ENCODE measurements around the gene TBC1D5. TPM values are rescaled to one million over a fixed set of nuclear protein-coding genes. Genes with fewer than 3 reads are reported as not detected.

TBC1D5 gene
- total RNA-seq, 2 experiments from 2014 or later, result 40.9 to 41.0 TPM

- POLR2A ChIA-PET, result no interaction called here
These were observed 403.3 kb downstream of the TBC1D5 start for GRCh38 chr3:17339132-17339575.

DNA sequence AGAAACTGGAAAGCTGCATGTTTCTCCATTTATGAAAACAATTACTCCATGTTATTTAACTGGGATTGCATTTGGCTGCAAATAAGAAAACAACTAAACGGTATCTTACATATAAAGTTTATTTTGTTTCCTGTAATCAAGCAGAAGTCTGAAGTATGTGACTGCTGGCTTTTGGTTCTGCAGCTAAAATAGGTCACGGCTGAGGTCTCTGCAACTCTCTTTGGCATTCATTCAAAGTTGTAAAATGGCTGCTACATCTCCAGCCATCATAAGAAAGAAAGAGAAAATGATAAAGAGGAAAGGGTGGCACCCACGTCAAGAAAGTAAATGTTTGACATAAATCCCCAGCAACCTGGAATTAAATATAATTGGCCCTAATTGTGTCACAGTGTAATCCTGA is 406.1 kb downstream of the TBC1D5 start:
- POLR2A ChIA-PET, result no interaction called here
- CTCF ChIA-PET, result no interaction called here

More at GRCh38 chr3:17339132-17339575, 403.3 kb downstream of the TBC1D5 start:
- CTCF ChIA-PET, result no interaction called here

DNA sequence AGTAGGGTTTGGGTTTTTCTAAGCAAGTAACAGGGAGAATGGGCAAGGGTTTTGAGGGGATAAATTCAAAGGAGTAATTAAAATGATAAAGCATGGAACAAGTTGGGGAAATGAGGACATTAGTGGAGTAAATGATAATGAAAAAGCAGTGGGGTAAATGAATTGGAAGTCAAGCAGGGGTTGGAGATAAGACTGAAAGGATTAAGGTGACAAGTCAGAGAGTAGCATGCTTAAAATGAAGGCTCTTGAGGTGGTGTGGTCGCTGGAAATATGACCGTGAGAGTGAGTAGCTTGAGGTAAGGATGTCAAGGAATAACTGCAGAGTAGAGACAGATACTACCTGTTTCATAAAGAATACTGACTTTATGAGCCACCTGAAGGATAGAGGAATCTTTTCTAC is 408.5 kb downstream of the TBC1D5 start:
- CTCF ChIA-PET, result no interaction called here

DNA sequence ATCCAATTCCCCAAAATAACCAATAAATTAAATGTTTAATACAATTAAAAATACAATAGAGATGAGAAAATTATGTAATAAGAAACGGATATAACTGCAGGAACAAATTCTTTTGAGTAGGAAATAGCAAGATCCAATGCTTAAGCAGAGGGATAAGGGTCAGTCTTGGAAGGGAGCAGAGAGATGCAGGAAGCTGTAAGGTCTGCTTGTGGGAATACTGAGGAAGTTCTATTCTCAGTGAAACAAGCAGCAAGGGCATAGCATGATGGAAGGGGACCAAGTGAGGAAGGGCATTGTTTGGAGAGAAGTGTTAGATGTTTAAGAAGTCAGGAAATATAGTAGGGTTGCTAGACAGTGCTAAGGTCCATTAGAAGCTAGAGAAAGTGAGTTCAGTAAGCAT is 409.0 kb downstream of the TBC1D5 start:
- POLR2A ChIA-PET, result no interaction called here

More for the DNA sequence above, 408.5 kb downstream of the TBC1D5 start:
- POLR2A ChIA-PET, result no interaction called here

GRCh38 chr3:17330660-17331059 is 411.8 kb downstream of the TBC1D5 start:
- ChIA-PET CTCF (no interaction called here), POLR2A (no interaction called here)

More for the DNA sequence above, 409.0 kb downstream of the TBC1D5 start:
- CTCF ChIA-PET, result no interaction called here

DNA sequence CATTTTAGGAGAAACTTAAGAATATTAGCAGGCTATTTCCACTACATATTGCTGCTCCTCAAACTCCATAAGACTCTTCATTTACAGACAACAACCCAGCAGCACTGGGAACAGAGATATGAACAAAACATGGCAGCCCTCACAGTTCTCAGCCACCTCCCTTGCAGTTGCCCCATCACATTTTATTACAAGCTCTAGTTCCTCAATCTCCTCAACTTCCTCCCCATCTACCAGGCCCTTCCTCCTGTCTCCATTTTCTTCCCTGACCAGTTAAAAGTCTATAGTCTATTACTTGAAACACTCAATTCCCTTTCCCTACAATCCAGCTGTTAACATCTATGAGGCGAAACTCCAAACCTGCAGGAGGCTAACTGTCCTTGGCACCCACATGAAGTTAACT is 412.5 kb downstream of the TBC1D5 start:
- POLR2A ChIA-PET, result no interaction called here

GRCh38 chr3:17322106-17322793 is 420.2 kb downstream of the TBC1D5 start:
- ChIA-PET POLR2A (no interaction called here), CTCF (no interaction called here)

More for the DNA sequence above, 412.5 kb downstream of the TBC1D5 start:
- CTCF ChIA-PET, result no interaction called here

DNA sequence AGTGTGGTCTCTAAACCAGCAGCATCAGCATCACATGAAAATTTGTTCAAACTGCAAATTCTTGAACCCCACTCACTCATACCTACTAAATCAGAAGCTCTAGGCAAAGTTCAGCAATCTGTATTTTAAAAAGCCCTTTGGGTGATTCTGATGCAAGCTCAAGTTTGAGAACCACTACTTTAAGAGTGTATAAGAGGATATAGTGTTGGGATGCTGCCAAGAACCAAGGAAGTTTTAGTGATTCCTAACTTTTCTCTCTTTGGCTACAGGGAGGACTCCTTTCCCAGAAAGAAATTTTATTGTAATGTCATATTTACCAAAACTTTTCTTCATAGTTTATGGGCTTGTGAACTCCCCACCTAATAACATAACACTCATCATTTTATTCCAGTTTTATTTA is 422.2 kb downstream of the TBC1D5 start:
- POLR2A ChIA-PET, result no interaction called here
- CTCF ChIA-PET, result no interaction called here

DNA sequence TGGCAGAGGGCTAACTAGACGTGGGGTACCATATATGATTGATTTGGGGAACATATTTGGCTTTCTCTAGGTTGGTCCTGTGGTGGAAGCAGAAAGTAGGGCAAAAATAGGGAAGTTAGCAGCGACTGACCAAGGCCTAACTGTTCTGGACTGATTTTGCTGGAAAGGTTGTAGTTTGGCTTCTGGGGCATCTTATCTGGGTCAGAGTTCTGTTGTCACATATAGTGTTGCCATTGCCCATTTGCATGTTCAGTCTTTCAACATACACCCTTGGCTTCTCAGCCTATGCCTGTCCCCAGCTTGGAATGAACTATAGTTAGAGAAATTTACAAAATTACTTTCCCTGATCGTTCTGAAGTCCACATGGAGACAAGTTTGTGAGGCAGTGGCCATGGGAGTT is 426.5 kb downstream of the TBC1D5 start:
- ChIA-PET CTCF (no interaction called here), POLR2A (no interaction called here)

DNA sequence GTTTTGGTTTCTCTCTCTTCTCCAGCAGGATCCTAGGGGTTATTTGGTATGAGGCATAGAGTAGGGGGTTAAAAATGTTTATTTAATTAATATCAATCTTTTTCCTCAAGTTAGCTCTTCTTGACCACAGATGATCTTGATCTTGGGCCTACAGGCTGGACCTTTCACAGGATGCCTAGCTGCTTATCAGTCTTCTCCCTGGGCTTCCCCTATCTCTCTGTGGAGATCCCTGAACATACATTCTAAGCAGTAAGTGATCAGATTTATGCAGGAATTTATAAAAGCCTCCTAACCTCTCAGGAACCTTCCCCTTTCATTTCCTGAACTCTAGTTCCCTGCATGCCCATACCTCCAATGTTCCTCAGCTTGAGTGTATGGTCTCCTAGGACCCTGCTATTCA is 428.3 kb downstream of the TBC1D5 start:
- POLR2A ChIA-PET, result no interaction called here
- CTCF ChIA-PET, result no interaction called here

DNA sequence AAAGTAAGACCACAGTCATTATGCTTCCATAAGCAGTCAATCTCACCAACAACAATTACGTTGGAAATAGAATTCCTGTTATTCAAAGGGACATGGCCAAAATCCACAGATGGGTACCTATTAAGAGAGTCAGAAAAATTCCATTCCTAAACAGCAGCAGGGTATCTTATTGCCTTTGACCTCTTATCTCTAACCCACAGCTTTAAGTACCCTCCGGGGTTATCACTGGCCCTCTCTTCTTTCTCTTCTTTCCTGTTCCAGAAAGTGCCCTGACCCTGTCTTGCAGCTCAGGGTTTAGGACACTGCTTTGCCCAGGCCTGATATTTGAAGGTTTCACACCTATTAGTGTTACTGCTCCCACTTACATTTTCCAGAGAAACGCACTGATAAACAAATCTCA is 428.7 kb downstream of the TBC1D5 start:
- CTCF ChIA-PET, result no interaction called here
- POLR2A ChIA-PET, result no interaction called here

DNA sequence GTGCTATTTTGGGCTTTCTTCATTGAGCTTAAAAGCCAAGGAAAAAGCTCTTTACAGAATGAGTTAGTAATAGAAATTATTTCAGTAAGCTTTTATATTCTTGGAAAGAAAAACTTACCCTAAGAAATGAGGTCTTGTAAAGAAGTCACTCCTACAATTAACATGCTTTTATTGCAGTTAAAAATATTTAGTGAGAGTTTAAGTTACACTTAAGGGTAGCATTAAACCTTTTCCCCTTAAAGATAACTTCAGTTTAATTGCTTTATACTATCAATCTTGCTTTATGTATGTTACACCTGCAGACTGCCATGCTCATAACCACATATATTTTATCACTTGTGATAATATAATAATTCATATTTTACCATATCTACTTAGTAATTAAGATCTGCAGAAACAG is 431.4 kb downstream of the TBC1D5 start:
- ChIA-PET POLR2A (no interaction called here), CTCF (no interaction called here)

GRCh38 chr3:17307887-17308286 is 434.5 kb downstream of the TBC1D5 start:
- ChIA-PET POLR2A (no interaction called here), CTCF (no interaction called here)

- ChIA-PET POLR2A (no interaction called here), CTCF (no interaction called here)
These were observed 434.9 kb downstream of the TBC1D5 start for GRCh38 chr3:17307482-17307881.

- ChIA-PET CTCF (no interaction called here), POLR2A (no interaction called here)
These were observed 437.5 kb downstream of the TBC1D5 start for GRCh38 chr3:17304969-17305368.

DNA sequence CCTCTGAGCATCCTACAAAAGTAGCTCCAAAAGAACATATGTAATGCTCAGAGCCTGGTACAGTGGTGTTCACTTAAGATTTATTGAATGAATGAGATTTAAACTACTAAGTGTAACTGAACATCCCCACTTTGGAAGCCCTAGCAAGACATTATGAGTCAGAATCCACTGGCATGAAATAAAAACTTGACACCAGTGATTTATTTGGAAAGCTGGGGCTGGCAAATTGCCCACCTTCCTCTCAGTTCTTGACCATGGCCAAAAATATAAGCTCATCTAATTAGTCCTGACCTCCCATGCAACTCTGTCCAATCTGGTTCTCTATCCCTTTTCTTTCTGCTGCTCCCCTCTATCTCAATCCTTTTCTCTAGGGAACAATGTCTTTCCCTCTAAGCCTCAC is 439.7 kb downstream of the TBC1D5 start:
- CTCF ChIA-PET, result no interaction called here
- POLR2A ChIA-PET, result interaction anchor here (0.6 kb wide), 1 partner anchor 397 kb away, joined by 3 read pairs; no protein-coding TSS in a partner anchor

DNA sequence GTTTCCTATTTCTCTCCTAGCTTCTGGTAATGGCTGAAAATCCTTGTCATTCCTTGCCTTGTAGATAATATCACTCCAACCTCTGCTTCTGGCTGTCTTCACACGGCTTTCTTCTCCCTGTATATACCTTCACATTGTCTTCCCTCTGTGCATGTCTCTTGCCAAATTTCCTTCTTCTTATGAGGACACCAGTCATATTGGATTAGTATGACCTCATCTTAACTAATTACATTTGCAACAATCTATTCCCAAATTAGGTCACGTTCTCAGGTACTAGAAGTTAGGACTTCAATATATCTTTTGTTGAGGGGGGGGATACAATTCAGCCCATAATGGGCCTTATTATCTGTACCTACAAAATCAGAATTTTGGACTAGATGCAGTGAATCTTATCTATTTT is 440.3 kb downstream of the TBC1D5 start:
- POLR2A ChIA-PET, result no interaction called here
- CTCF ChIA-PET, result no interaction called here

GRCh38 chr3:17301271-17301670 is 441.2 kb downstream of the TBC1D5 start:
- POLR2A ChIA-PET, result no interaction called here
- CTCF ChIA-PET, result no interaction called here

GRCh38 chr3:17300441-17300840 is 442.0 kb downstream of the TBC1D5 start:
- POLR2A ChIA-PET, result no interaction called here
- CTCF ChIA-PET, result no interaction called here

DNA sequence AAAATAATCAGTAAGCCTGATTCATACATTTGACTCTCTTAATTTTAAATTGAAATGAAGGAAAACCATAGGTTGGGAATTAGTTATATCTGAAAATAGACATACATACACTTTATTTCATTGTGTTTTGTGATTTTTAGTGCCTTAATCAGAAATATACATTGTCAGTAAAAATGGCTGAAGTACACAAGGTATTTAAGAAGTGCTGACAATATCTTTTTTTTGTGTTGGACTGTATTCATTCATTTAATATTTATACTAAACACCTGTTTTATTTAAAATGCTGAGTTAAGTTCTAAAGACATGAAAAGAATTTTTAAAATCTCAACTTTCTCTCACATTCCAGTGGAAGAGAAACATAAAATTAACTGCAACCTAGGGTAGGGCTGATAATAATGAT is 444.4 kb downstream of the TBC1D5 start:
- CTCF ChIA-PET, result no interaction called here

GRCh38 chr3:17292556-17292955 is 449.9 kb downstream of the TBC1D5 start:
- CTCF ChIA-PET, result no interaction called here
- POLR2A ChIA-PET, result no interaction called here

More for the DNA sequence above, 444.4 kb downstream of the TBC1D5 start:
- POLR2A ChIA-PET, result no interaction called here

DNA sequence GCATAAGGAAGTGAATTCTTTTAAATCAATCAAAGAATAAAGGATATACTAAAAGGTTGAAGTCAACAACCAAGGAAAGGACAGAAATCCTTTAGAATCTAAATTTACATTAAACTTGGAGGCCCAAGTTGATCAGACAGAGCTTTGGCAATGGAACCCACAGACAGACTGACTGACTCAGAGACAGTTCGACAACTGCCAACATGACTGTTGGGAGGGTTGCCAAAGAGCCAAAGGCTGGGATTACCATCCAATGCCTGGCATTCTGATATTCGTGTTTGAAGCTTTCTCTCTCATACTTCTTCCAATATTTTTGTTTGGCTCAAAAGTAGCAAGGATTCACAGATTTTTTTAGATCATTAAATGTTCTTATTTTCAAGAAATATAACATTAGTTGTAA is 451.5 kb downstream of the TBC1D5 start:
- POLR2A ChIA-PET, result no interaction called here
- CTCF ChIA-PET, result no interaction called here

Data from activated CD8-positive, alpha-beta memory T cell treated with anti-CD3 and anti-CD28 coated beads for 36 hours (primary cell).